ENCODE measurements around the gene SPTLC3.

SPTLC3 gene

DNA sequence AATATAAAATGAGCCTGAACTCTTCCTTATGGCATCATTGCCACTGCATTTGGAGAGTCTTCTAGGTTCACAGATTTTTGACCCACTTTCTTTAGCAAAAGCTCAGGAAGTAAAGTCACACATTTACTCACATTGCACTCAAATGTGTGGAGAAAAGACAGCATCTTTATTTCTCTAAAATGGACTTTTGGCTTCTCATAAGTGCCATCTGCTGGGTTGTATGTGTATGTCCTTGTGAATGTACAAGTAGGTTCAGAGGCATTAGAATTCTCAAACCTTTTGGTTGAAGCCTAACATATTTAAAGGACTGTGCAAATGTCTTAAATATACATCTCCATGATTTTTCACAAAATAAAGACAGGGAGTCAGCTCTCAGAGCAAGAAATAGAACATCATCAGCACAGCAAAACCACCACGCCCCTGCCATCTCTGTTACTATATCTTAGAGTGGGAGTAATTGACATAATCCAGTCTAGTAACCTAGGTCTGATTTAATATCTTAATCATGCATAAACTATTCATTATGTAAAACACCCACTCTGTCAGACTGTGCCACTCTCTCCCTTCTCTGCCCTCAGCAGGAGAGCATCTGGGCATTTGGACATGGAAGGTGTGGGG lies 42.2 kb upstream of the SPTLC3 start:
- no peak overlapping the region for H3K27ac ChIP-seq (replicated peaks)
- no peaks in the 10 kb centered on the region for H3K27me3 ChIP-seq (ENCODE audit: insufficient read depth, poor library complexity, severe bottlenecking)
- no peak for DNase-seq (ENCODE audit: low read depth in 1 of 2, low spot score in 1 of 2)
- TF ChIP-seq POLR2AphosphoS5 (IDR thresholded peaks at IDR 0.05; ENCODE audit: low read depth) (no peak), SPI1 (IDR thresholded peaks at IDR 0.05; ENCODE audit: borderline replicate concordance, low read depth) (no peak), GABPA (IDR thresholded peaks at IDR 0.05; ENCODE audit: low read depth) (no peak)
- TF ChIP-seq, protein P1, sequence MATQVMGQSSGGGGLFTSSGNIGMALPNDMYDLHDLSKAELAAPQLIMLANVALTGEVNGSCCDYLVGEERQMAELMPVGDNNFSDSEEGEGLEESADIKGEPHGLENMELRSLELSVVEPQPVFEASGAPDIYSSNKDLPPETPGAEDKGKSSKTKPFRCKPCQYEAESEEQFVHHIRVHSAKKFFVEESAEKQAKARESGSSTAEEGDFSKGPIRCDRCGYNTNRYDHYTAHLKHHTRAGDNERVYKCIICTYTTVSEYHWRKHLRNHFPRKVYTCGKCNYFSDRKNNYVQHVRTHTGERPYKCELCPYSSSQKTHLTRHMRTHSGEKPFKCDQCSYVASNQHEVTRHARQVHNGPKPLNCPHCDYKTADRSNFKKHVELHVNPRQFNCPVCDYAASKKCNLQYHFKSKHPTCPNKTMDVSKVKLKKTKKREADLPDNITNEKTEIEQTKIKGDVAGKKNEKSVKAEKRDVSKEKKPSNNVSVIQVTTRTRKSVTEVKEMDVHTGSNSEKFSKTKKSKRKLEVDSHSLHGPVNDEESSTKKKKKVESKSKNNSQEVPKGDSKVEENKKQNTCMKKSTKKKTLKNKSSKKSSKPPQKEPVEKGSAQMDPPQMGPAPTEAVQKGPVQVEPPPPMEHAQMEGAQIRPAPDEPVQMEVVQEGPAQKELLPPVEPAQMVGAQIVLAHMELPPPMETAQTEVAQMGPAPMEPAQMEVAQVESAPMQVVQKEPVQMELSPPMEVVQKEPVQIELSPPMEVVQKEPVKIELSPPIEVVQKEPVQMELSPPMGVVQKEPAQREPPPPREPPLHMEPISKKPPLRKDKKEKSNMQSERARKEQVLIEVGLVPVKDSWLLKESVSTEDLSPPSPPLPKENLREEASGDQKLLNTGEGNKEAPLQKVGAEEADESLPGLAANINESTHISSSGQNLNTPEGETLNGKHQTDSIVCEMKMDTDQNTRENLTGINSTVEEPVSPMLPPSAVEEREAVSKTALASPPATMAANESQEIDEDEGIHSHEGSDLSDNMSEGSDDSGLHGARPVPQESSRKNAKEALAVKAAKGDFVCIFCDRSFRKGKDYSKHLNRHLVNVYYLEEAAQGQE (IDR thresholded peaks at IDR 0.05; ENCODE audit: insufficient replicate concordance, low read depth), result no peak
- TF ChIP-seq, protein P2, sequence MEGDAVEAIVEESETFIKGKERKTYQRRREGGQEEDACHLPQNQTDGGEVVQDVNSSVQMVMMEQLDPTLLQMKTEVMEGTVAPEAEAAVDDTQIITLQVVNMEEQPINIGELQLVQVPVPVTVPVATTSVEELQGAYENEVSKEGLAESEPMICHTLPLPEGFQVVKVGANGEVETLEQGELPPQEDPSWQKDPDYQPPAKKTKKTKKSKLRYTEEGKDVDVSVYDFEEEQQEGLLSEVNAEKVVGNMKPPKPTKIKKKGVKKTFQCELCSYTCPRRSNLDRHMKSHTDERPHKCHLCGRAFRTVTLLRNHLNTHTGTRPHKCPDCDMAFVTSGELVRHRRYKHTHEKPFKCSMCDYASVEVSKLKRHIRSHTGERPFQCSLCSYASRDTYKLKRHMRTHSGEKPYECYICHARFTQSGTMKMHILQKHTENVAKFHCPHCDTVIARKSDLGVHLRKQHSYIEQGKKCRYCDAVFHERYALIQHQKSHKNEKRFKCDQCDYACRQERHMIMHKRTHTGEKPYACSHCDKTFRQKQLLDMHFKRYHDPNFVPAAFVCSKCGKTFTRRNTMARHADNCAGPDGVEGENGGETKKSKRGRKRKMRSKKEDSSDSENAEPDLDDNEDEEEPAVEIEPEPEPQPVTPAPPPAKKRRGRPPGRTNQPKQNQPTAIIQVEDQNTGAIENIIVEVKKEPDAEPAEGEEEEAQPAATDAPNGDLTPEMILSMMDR (IDR thresholded peaks at IDR 0.05; ENCODE audit: insufficient read depth, low read length), result no peak
- H3K4me3 ChIP-seq (replicated peaks; ENCODE audit: insufficient read depth, low read length), result no peak overlapping the region

DNA sequence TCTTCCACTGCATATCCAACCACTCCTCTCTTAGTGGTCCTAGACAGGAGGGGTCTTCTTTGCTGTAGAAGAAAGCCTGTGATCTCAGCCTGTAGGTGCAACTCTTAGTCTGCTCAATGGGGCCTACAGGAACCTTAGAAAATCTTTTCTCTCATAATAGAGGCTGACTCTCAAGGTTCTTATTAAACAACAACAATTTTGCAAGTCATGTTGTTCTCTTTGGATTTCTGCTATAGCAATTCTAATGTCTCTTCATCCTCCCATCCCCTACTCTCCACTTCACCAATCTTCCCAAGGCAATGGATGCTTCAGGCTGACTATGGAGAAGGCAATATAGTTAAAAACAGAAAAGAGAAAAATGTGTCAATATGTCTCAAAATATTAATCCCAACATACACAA lies 40.8 kb upstream of the SPTLC3 start:
- no peak overlapping the region for H3K4me3 ChIP-seq (replicated peaks; ENCODE audit: insufficient read depth, low read length)
- no peaks in the 10 kb centered on the region for H3K27me3 ChIP-seq (ENCODE audit: insufficient read depth, poor library complexity, severe bottlenecking)
- H3K27ac ChIP-seq (replicated peaks), result no peak overlapping the region
- no peak for DNase-seq (ENCODE audit: low read depth in 1 of 2, low spot score in 1 of 2)
- TF ChIP-seq, protein P2 (IDR thresholded peaks at IDR 0.05; ENCODE audit: insufficient read depth, low read length), result no peak
- TF ChIP-seq SPI1 (IDR thresholded peaks at IDR 0.05; ENCODE audit: borderline replicate concordance, low read depth) (no peak), POLR2AphosphoS5 (IDR thresholded peaks at IDR 0.05; ENCODE audit: low read depth) (no peak), GABPA (IDR thresholded peaks at IDR 0.05; ENCODE audit: low read depth) (no peak)
- TF ChIP-seq, protein P1 (IDR thresholded peaks at IDR 0.05; ENCODE audit: insufficient replicate concordance, low read depth), result no peak

DNA sequence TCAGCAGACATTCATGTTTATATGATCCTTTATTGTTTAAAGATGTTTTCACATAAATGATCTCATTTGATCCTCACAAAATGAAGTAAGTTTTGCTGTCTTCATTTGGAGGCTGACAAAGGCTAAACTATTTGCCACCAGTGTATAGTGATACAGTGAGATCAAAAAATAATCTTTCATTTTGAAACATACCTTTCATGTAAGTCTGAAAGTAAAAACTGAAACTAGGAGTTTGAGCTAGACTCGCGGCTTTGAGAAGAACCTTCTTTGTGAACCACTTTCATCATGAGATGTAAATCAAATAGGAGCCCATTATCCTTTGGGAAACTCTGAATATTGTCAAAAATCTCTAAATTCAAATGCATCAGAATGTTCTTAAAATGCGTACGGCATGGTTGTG lies 40.3 kb upstream of the SPTLC3 start:
- no peak for DNase-seq (ENCODE audit: low read depth in 1 of 2, low spot score in 1 of 2)
- no peak for TF ChIP-seq SPI1 (IDR thresholded peaks at IDR 0.05; ENCODE audit: borderline replicate concordance, low read depth)
- TF ChIP-seq, protein P1 (IDR thresholded peaks at IDR 0.05; ENCODE audit: insufficient replicate concordance, low read depth), result no peak
- TF ChIP-seq POLR2AphosphoS5 (IDR thresholded peaks at IDR 0.05; ENCODE audit: low read depth), result no peak
- TF ChIP-seq, protein P2 (IDR thresholded peaks at IDR 0.05; ENCODE audit: insufficient read depth, low read length), result no peak
- TF ChIP-seq GABPA (IDR thresholded peaks at IDR 0.05; ENCODE audit: low read depth), result no peak
- no peak overlapping the region for H3K4me3 ChIP-seq (replicated peaks; ENCODE audit: insufficient read depth, low read length)
- H3K27me3 ChIP-seq (ENCODE audit: insufficient read depth, poor library complexity, severe bottlenecking), result no peaks in the 10 kb centered on the region
- H3K27ac ChIP-seq (replicated peaks), result no peak overlapping the region

All from HL-60 (cell line).